Tibial artery (tissue), 4 donors: Measurements from ENCODE around the gene WDR74.

Experiments used
- DNase-seq, 2 donors: peaks; one replicate each; pipeline ENCODE4 v3.0.0-alpha.2; 2019
- H3K27ac ChIP-seq, 2 donors: fragments of 200-600 bp; sonication (generic) in 1 of 2; 1 replicate in 1 of 2; 2 replicates in 1 of 2; pipeline ENCODE4 v1.5.1; 2018 to 2019; ENCODE audit warnings: mild to moderate bottlenecking in 1 of 2
- H3K27me3 ChIP-seq, 2 donors: fragments of 200-600 bp; sonication (generic) in 1 of 2; one replicate each; pipeline versions ENCODE4 v1.5.1 to v1.6.0; 2016 to 2019
- H3K36me3 ChIP-seq, 3 donors: fragments of 200-600 bp; sonication (generic) in 2 of 3; one replicate each; pipeline ENCODE4 v1.5.1; 2016 to 2019; ENCODE audit warnings: mild to moderate bottlenecking in 2 of 3
- H3K4me1 ChIP-seq, 4 donors: fragments of 200-600 bp; sonication (generic) in 2 of 4; 1 replicate in 3 of 4; 2 replicates in 1 of 4; pipeline ENCODE4 v1.5.1; 2016 to 2019
- H3K4me3 ChIP-seq, 2 donors: fragments of 200-600 bp; sonication (generic) in 1 of 2; 1 replicate in 1 of 2; 2 replicates in 1 of 2; pipeline ENCODE4 v1.5.1; 2018 to 2019; ENCODE audit warnings: mild to moderate bottlenecking in 2 of 2
- H3K9me3 ChIP-seq, 3 donors: fragments of 200-600 bp; sonication (generic) in 1 of 3; one replicate each; pipeline ENCODE4 v1.5.1; 2016 to 2019
- intact Hi-C: fragments of 100-400 bp; cut with DNase I; formaldehyde crosslinking; loops from one replicate; pipeline ENCODE4 v1.15.0; 2023; ENCODE audit warnings: low total_unique reads
- TF ChIP-seq, protein P1 (sequence below), 2 experiments: fragments of 200-600 bp in 1 of 2; fragments of 450-650 bp in 1 of 2; IDR thresholded peaks; one replicate each; pipeline ENCODE4 v1.5.1; 2017 to 2019; ENCODE audit warnings: antibody characterized with exemption in 2 of 2, mild to moderate bottlenecking in 1 of 2, moderate library complexity in 1 of 2

Gene WDR74

DNA sequence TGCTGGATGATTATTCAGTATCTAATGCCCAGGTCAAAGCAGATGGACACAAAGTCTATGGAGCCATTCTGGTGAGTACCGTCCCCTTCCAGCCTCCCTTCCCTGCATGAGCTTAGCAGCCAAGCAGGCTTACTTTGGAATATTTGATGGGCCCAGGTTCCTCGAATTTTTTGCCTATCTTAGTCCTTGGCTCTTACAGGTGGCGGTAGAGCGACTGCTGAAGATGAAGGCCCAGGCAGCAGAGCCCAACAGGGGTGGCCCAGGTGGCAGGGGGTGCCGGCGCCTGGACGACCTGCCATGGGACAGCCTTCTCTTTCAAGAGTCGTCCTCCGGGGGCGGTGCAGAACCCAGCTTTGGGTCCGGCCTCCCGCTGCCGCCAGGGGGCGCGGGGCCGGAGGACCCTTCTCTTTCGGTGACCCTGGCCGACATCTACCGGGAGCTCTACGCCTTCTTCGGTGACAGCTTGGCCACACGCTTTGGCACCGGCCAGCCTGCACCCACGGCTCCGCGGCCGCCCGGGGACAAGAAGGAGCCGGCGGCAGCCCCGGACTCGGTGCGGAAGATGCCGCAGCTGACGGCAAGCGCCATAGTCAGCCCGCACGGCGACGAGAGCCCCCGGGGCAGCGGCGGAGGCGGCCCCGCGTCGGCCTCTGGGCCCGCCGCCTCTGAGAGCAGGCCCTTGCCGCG is 52.9 kb downstream of the WDR74 start:
- Histone ChIP-seq H3K36me3 (peaks cover 8 to 37% (median 15%) of the 10 kb centered on the region in 3 donors), H3K4me3 (peak overlapping the region; percentile 88 to 89), H3K27ac (peak overlapping the region; percentile 95), H3K4me1 (peaks cover 0 to 42% (median 35%) of the 10 kb centered on the region in 4 donors), H3K27me3 (no peaks in the 10 kb centered on the region), H3K9me3 (no peaks in the 10 kb centered on the region)
- DNase-seq, result peak; percentile 86 to 94
- intact Hi-C loops, result loop anchor here (2.0 kb wide), 1 partner anchor 68 kb away; no protein-coding TSS in a partner anchor
- TF ChIP-seq, protein P1, sequence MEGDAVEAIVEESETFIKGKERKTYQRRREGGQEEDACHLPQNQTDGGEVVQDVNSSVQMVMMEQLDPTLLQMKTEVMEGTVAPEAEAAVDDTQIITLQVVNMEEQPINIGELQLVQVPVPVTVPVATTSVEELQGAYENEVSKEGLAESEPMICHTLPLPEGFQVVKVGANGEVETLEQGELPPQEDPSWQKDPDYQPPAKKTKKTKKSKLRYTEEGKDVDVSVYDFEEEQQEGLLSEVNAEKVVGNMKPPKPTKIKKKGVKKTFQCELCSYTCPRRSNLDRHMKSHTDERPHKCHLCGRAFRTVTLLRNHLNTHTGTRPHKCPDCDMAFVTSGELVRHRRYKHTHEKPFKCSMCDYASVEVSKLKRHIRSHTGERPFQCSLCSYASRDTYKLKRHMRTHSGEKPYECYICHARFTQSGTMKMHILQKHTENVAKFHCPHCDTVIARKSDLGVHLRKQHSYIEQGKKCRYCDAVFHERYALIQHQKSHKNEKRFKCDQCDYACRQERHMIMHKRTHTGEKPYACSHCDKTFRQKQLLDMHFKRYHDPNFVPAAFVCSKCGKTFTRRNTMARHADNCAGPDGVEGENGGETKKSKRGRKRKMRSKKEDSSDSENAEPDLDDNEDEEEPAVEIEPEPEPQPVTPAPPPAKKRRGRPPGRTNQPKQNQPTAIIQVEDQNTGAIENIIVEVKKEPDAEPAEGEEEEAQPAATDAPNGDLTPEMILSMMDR (IDR thresholded peaks at IDR 0.05), result peak; percentile 96 to 97
